Esophagus muscularis mucosa (tissue), 4 donors: Measurements from ENCODE around the gene MRPS26.

Source experiments
- EP300 ChIP-seq: sonication (generic); formaldehyde crosslinking; IDR thresholded peaks from one replicate; pipeline ENCODE4 v1.6.1; 2017; ENCODE audit warnings: antibody characterized with exemption
- POLR2A ChIP-seq: fragments of 450-650 bp; IDR thresholded peaks from one replicate; pipeline ENCODE4 v1.6.1; 2017; ENCODE audit warnings: antibody characterized with exemption, moderate library complexity, mild to moderate bottlenecking, low read depth
- POLR2AphosphoS5 ChIP-seq, 2 donors: sonication (generic); formaldehyde crosslinking; IDR thresholded peaks; one replicate each; pipeline ENCODE4 v1.6.1; 2017; ENCODE audit warnings: antibody characterized with exemption in 2 of 2
- TF ChIP-seq, protein P1 (sequence below), 3 experiments: fragments of 200-600 bp in 2 of 3; fragments of 450-650 bp in 1 of 3; sonication (generic) in 2 of 3; IDR thresholded peaks; one replicate each; pipeline ENCODE4 v1.5.1; 2017 to 2019; ENCODE audit warnings: antibody characterized with exemption in 3 of 3, mild to moderate bottlenecking in 2 of 3, moderate library complexity in 1 of 3

DNA sequence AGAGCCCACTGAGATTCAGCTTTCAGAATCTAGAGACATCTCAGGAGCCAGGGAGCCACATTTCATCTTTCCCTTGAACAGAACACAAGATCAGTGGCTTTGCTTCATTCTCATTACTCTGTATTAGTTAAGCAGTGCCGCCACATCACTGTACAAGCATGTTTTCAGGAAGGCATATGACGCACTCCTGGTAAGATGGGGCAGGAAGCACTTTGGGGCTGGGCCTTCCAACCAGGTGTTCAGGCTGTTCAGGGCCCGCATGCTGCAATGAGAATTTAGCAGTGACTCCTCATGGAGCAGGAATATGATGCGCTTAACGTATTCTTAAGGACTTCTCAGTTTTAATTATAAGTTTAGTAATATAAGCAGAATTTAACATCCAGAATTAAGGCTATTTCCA is 32.1 kb upstream of the MRPS26 start:
- TF ChIP-seq, protein P1, sequence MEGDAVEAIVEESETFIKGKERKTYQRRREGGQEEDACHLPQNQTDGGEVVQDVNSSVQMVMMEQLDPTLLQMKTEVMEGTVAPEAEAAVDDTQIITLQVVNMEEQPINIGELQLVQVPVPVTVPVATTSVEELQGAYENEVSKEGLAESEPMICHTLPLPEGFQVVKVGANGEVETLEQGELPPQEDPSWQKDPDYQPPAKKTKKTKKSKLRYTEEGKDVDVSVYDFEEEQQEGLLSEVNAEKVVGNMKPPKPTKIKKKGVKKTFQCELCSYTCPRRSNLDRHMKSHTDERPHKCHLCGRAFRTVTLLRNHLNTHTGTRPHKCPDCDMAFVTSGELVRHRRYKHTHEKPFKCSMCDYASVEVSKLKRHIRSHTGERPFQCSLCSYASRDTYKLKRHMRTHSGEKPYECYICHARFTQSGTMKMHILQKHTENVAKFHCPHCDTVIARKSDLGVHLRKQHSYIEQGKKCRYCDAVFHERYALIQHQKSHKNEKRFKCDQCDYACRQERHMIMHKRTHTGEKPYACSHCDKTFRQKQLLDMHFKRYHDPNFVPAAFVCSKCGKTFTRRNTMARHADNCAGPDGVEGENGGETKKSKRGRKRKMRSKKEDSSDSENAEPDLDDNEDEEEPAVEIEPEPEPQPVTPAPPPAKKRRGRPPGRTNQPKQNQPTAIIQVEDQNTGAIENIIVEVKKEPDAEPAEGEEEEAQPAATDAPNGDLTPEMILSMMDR (IDR thresholded peaks at IDR 0.05): no peak
- TF ChIP-seq POLR2AphosphoS5 (IDR thresholded peaks at IDR 0.05): no peak
- no peak for TF ChIP-seq POLR2A
- no peak for TF ChIP-seq EP300
